Thymus (tissue), 11 donors: ENCODE measurements around the gene NRDE2. TPM values are rescaled to one million over a fixed set of nuclear protein-coding genes. Genes with fewer than 3 reads are reported as not detected.
"Not testable (repeated sequence)": the region's sequence is repeated elsewhere in the genome, so short reads cannot be mapped to it uniquely, and the experiment has no call there.

ENCODE experiments used
- DNase-seq, 9 donors: peaks; one replicate each; pipeline ENCODE4 v3.0.0-alpha.2; 2013; ENCODE audit warnings: low spot score in 9 of 9, low read depth in 6 of 9, missing footprints in 1 of 9
- H3K27ac ChIP-seq, 2 donors: one replicate each; pipeline ENCODE4 v1.5.1; 2013; ENCODE audit warnings: control low read depth in 1 of 2, low read depth in 1 of 2, low read length in 1 of 2, mild to moderate bottlenecking in 1 of 2, moderate library complexity in 1 of 2
- H3K27me3 ChIP-seq, 2 donors: one replicate each; pipeline ENCODE4 v1.5.1; 2013; ENCODE audit warnings: low read length in 1 of 2; ENCODE audit not compliant: control insufficient read depth in 2 of 2, insufficient read depth in 1 of 2
- H3K36me3 ChIP-seq, 2 donors: one replicate each; pipeline ENCODE4 v1.5.1; 2013; ENCODE audit warnings: low read length in 1 of 2, mild to moderate bottlenecking in 1 of 2, moderate library complexity in 1 of 2; ENCODE audit not compliant: control insufficient read depth in 2 of 2, insufficient read depth in 2 of 2
- H3K4me1 ChIP-seq, 2 donors: one replicate each; pipeline ENCODE4 v1.5.1; 2013; ENCODE audit warnings: low read length in 2 of 2; ENCODE audit not compliant: control insufficient read depth in 2 of 2, insufficient read depth in 2 of 2
- H3K4me3 ChIP-seq, 2 donors: one replicate each; pipeline ENCODE4 v1.5.1; 2013; ENCODE audit warnings: low read length in 2 of 2, control low read depth in 1 of 2, mild to moderate bottlenecking in 1 of 2
- H3K9me3 ChIP-seq, 2 donors: one replicate each; pipeline ENCODE4 v1.5.1; 2013; ENCODE audit warnings: low read length in 1 of 2, mild to moderate bottlenecking in 1 of 2; ENCODE audit not compliant: control insufficient read depth in 2 of 2, insufficient read depth in 1 of 2
- WGBS: extraction: QIAGEN DNeasy Blood & Tissue Kit; methylation state at CpG from one replicate; pipeline ENCODE4 v1.1.7; 2013; 5-methylcytosine and 5-hydroxymethylcytosine counted together
- polyA plus RNA-seq: library from polyadenylated mRNA; stranded (reverse); fragments of 200-250 nt; gene quantifications from one replicate; pipeline ENCODE4 v1.2.3, GENCODE V29; 2013
- total RNA-seq: library from RNA; stranded (reverse); fragments of 120-200 nt; gene quantifications from one replicate; pipeline ENCODE4 v1.2.4, GENCODE V29; 2013
- donor health status: healthy.

The NRDE2 gene
- total and polyA plus RNA-seq, 2 donors: 9.4 to 12.5 TPM

DNA sequence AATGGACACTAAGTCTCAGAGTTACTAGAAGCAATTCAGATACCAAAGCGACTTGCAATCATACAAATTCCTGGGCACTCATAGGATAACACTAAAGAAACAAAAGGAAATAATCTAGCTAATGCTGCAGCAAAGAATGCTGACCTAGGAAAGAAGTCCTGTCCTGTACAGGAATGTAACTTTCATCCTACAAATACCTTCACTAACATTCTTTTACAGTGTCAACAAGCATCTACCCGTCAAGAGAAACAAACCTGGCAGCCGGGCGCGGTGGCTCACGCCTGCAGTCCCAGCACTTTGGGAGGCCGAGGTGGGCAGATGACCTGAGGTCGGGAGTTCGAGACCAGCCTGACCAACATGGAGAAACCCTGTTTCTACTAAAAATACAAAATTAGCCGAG is 84.3 kb downstream of the NRDE2 start:
- not testable (repeated sequence) for H3K36me3 ChIP-seq, H3K27me3 ChIP-seq, H3K9me3 ChIP-seq, DNase-seq, H3K4me1 ChIP-seq, H3K27ac ChIP-seq, H3K4me3 ChIP-seq
- WGBS: 89% methylated on average over 10 of the region's 10 CpGs

DNA sequence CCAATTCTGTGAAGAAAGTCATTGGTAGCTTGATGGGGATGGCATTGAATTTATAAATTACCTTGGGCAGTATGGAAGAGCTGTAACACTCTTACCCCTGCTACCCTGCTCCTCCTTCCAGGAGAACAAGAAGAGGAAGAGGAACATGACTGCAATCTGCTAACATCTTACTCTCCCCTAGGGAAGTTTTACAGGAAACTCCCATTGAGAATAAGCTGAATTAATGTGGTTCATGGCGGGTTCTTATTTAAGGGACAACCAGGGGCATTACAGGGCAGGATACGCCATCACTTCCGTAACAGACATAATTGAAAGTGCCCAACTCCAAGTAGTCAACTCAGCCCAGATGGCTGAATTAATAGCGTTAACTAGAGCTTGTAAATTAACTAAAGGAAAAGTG is 84.8 kb downstream of the NRDE2 start:
- Histone ChIP-seq H3K36me3 (no peaks in the 10 kb centered on the region), H3K4me3 (no peak overlapping the region), H3K27me3 (no peaks in the 10 kb centered on the region), H3K4me1 (no peaks in the 10 kb centered on the region), H3K9me3 (no peaks in the 10 kb centered on the region), H3K27ac (no peak overlapping the region)
- no peak for DNase-seq
- WGBS: 92% methylated on average over 4 of the region's 4 CpGs

DNA sequence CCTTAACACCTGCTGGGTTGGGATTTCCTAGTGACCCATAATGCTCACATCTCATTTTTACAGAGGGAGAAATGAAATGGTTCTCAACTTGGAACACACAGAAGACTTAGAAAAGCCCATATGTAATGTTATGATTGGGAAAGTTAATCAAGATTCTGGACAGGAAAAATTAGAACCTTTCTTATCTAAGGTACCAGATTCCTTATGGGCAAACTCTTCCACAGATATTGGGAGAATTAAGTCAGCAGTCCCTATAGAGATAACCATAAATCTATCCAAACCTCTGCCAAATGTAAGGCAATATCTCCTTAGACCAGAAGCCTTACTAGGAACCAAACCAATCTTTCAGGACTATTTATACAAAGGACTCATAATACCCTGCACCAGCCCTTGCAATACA is 89.3 kb downstream of the NRDE2 start:
- peaks cover 4 to 21% of the 10 kb centered on the region in 2 donors for H3K9me3 ChIP-seq
- H3K4me3 ChIP-seq: no peak overlapping the region
- no peak for DNase-seq
- H3K36me3 ChIP-seq: no peaks in the 10 kb centered on the region
- H3K27me3 ChIP-seq: no peaks in the 10 kb centered on the region
- H3K27ac ChIP-seq: no peak overlapping the region
- H3K4me1 ChIP-seq: no peaks in the 10 kb centered on the region

DNA sequence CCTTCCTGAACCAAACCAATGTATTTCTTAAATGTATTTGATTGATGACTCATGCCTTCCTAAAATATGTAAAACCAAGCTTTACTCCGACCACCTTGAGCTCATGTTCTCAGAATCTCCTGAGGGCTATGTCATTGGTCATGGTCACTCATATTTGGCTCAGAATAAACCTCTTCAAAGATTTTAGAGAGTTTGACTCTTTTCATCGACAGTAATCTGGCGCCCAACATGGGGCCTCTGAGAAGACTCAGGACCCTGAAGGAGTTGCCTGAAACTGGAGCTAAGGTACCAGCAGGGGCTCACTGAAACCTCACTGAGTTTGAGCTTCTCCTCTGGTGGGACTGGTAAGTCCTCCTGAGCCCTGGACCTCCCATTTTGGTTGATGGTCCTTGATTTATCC is 92.6 kb downstream of the NRDE2 start:
- Histone ChIP-seq H3K9me3 (peaks cover 4 to 21% of the 10 kb centered on the region in 2 donors), H3K36me3 (no peaks in the 10 kb centered on the region)

DNA sequence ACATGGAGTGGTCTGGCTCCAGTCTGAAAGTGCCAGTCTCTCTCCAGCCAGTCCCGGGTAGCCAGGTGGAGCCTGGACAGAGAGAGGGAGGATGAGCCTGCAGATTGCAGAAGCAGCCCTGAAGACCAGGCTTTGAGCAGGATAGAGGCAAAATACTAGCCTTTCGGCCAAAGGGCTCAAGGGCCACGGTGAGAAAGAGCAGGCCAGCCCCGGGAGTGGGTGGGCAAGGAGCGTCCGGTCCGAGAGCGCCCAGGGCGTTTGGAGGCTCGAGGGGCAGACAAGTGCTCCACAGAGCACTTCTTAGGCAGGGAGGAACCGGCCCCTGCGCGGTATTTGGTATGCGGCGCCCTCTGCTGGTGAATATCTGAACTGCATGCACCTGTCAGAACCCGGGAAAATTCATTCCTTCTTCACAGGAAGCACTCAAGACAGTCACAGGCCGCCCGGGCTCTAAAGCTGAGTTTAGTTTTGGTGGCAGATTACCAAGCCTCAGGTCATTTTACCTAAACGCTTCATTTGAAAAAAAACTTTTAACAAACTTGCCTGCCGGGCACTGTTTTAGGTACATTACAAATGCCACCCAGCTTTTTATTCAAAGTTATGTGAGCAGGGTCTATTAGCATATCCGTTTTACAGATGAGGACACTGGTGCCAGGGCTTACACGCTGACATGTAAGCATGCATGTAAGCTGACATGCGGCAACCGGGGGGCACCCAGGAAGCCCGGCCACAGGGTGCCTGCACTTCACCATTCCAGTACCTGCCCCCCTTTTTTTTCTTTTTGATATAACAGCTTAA is 96.4 kb downstream of the NRDE2 start:
- Histone ChIP-seq H3K27ac (no peak overlapping the region), H3K4me3 (no peak overlapping the region), H3K36me3 (no peaks in the 10 kb centered on the region), H3K9me3 (peaks cover 4 to 21% of the 10 kb centered on the region in 2 donors), H3K4me1 (no peaks in the 10 kb centered on the region), H3K27me3 (peaks cover 0 to 5% of the 10 kb centered on the region in 2 donors)
- WGBS: 15% methylated on average over 25 of the region's 25 CpGs
- peak in 8 of 9 donors; percentile 24 to 71 (median 50) for DNase-seq

More for the DNA sequence above, 92.6 kb downstream of the NRDE2 start:
- no peaks in the 10 kb centered on the region for H3K4me1 ChIP-seq
- peak in 1 of 9 donors; percentile 10 for DNase-seq
- peaks cover 0 to 5% of the 10 kb centered on the region in 2 donors for H3K27me3 ChIP-seq
- H3K4me3 ChIP-seq: no peak overlapping the region
- H3K27ac ChIP-seq: no peak overlapping the region
- 89% methylated on average over 3 of the region's 3 CpGs for WGBS

DNA sequence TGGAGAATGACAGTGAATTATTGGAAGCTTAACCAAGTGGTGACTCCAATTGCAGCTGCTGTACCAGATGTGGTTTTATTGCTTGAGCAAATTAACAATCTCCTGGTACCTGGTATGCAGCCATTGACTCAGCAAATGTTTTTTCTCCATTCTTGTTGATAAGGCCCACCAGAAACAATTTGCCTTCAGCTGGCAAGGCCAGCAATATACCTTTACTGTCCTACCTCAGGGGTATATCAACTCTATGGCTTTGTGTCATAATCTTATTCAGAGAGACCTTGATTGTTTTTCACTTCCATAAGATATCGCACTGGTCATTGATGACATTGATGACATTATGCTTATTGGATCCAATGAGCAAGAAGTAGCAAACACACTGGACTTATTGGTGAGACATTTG is 101.8 kb downstream of the NRDE2 start:
- not testable (repeated sequence) for H3K27ac ChIP-seq, H3K4me3 ChIP-seq, H3K9me3 ChIP-seq, H3K36me3 ChIP-seq, H3K4me1 ChIP-seq, DNase-seq, H3K27me3 ChIP-seq
- WGBS: 98% methylated on average over 1 of the region's 1 CpG

- Histone ChIP-seq H3K36me3 (no peaks in the 10 kb centered on the region), H3K9me3 (no peaks in the 10 kb centered on the region), H3K27ac (no peak overlapping the region), H3K4me1 (no peaks in the 10 kb centered on the region), H3K4me3 (no peak overlapping the region), H3K27me3 (no peaks in the 10 kb centered on the region)
- no peak for DNase-seq
- 92% methylated on average over 4 of the region's 4 CpGs for WGBS
These were observed 103.3 kb downstream of the NRDE2 start for GRCh38 chr14:90228478-90228877.

Other genes with a start within 250 kb of the NRDE2 start
- 138 TPM for gene PSMC1, start 75.4 kb downstream of the NRDE2 start, total RNA-seq
- gene PSMC1, start 75.4 kb downstream of the NRDE2 start, polyA plus RNA-seq: 134 TPM
- 247 TPM for gene CALM1, start 65.1 kb upstream of the NRDE2 start, total RNA-seq
- gene CALM1, start 65.1 kb upstream of the NRDE2 start, polyA plus RNA-seq: 302 TPM